NCI-H2196 (cell line): Measurements from ENCODE around the gene ATP5F1A.

ENCODE experiments used
- DNase-seq: peaks from one replicate; lab custom pipeline; 2025; ENCODE audit not compliant: unreplicated experiment; lab: John Stamatoyannopoulos, UW

ATP5F1A gene

DNA sequence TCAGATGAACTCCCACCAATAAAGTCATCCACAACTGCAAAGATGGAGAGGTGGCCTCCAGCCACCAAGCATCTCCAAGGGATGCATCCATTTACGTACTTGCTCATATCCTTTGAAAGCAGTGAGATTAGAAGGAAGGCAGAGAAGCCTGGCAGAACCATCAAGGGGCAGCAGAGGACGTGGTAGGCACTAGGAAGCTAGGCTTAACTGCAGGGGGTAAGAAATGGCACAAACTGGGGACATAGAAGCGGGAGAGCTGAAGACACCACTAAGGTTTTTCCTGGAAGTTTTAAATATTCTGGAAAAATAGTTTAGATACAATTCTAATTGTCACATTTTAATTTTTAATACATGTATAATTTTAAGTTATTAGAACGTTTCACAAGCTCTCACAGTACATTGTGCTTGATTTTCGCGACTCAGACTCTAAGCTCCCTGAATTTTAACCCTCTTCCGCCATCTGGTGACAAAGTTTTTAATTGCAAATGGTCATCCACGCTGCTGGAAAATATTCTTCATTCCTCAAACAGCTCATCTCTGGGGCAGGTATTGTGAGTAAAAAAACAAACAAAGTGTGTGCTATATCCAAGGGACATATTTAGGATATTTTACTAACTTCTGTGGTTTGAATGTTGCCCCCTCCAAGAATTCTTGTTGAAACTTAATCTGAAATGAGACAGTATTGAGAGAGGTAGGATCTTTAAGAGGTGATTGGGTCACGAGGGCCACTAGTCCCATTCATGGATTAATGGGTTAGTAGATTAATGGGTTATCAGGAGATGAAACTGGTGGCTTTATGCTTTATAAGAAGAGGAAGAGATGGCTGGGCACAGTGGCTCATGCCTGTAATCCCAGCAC is 24.4 kb downstream of the ATP5F1A start:
- DNase-seq: peak; percentile 81

- no peak for DNase-seq
These were observed 25.1 kb downstream of the ATP5F1A start for GRCh38 chr18:46072959-46073358.

GRCh38 chr18:46072376-46072867 is 25.7 kb downstream of the ATP5F1A start:
- no peak for DNase-seq

- DNase-seq: no peak
These were observed 26.3 kb downstream of the ATP5F1A start, which contains the start of gene PSTPIP2 for GRCh38 chr18:46071653-46072375. Gene PSTPIP2 (minus strand): TSS chr18:46072260. CDS start chr18:46072188, 72 bp downstream.

DNA sequence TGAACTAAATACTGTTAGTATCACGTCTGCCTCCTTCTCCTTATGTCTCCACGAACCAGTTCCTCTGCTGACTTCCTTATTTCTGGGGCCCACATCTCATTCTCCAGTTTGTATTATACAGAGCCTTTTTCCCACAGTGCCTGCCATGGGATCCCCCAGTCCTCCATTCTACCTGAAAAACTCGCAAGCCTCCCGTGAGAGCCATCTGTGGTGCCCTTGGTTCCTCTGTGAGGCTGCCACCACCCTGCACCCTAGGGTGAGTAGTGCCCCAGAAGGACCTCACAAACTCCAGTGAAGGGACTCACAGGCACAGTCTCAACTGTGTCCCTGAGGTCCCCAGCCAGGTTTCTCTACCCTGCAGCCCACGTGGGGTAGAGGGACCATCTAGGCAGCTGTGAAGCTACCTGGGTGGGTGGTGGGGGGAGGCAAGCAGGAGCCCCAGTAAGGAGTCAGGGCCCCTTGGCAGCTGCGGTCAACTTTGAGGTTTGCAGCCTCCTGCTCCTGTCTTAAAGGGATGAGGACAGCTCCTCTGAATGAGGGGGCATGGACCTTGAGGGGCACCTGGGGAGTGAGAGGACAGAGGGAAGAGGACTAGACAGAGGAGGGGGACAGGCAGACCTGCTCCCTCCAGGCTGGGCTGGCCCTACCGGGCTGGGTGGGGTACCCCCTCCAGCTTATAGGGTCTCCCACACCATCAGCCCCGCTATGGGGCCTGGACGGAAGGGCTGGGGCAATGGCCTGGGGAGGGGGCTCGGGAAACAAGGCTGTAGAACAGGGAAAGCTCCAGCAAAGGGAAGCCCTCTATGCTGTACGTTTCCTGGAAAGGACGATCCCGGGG is 27.1 kb downstream of the ATP5F1A start:
- no peak for DNase-seq

- DNase-seq: no peak
These were observed 27.9 kb downstream of the ATP5F1A start for GRCh38 chr18:46070232-46070631.

- no peak for DNase-seq
These were observed 28.6 kb downstream of the ATP5F1A start for GRCh38 chr18:46069524-46069923.

DNA sequence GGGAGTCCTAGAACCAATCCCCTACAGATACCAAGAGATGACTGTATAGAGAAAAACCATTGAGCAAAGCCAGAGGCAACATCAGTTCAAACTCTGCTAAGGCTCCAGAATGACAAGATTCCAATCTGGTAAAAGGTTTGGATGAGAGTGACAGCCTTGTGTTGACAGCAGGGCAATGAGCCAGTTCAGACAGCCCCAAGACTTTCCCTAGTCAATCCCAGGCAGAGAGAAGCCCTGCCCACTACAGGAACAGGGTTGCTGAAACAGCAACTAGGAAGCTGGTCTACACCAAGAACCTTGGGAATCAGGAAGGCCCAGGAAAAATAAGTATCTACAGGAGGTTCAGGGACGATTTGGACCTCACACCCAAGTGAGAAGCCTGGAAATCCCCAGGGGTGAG is 29.3 kb downstream of the ATP5F1A start:
- no peak for DNase-seq

- peak; percentile 11 for DNase-seq
These were observed 30.6 kb downstream of the ATP5F1A start for GRCh38 chr18:46067438-46068007.

DNA sequence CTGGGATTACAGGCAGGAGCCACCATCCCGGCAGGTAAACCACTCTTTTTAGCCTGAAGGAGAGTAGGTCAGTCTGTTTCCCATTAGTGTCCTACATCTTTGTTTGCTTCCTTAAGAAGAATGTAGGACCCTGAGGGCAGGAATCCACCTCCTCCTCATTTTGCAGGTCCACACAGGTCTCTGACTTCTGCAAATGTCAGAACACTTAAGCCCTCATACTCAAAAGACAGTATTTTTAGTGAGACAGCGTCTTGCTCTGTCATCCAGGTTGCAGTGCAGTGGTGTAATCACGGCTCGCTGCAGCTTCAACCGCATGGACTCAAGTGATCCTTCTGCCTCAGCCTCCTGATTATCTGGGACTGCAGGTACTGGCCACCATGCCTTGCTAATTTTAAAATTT is 35.3 kb downstream of the ATP5F1A start:
- no peak for DNase-seq

GRCh38 chr18:46061796-46062195 is 36.3 kb downstream of the ATP5F1A start:
- no peak for DNase-seq

GRCh38 chr18:46061387-46061786 is 36.7 kb downstream of the ATP5F1A start:
- DNase-seq: no peak

GRCh38 chr18:46060359-46060841 is 37.7 kb downstream of the ATP5F1A start:
- no peak for DNase-seq

DNA sequence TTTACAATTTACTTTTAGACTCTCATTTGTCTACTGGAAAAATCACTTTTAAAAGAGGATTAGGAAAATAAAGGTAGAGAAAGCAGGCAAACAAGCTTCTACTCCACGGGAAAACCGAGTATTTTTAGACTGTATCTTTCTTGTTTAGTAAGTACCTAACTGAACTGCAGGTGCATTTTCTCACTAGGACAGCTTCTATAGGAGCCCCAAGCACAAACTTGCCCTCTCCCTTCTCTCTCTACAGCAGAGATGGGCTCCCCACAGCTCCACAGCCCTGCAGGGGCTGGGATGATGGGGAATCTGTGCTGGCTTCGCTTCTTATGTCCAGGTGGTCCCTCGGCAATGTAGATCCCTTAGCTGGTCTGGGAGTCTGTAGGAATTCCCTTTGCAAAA is 42.3 kb downstream of the ATP5F1A start:
- no peak for DNase-seq

- DNase-seq: no peak
These were observed 42.9 kb downstream of the ATP5F1A start for GRCh38 chr18:46054956-46055837.

DNA sequence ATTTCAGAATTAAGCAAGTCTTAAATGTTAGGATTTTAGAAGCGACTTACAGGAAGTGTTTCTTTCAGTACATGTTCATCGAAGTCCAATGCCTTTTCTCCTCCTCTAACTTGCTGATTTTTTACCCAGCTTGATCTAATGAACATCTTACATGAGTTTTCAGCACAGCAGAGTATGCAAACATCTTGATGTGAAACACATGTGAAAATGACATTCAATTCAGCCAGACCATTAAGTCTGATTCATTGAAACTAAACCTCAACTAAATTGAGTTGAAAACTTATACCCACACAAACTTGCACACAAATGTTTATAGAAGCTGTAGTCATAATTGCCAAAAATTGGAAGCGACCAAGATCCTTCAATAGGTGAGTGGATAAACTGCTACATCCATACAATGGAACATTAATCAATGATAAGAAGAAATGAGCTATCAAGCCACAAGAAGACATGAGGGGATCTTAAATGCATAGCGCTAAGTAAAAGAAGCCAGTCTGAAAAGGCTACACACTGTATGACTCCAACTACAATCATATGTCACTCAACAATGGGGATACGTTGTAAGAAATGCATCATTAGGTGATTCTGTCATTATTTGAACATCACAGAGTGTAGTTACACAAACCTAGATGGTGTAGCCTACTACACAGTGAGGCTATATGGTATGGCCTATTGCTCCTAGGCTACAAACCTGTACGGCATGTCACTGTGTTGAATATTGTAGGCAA is 44.6 kb downstream of the ATP5F1A start:
- no peak for DNase-seq

- no peak for DNase-seq
These were observed 46.2 kb downstream of the ATP5F1A start for GRCh38 chr18:46051731-46052461.

GRCh38 chr18:46050268-46050667 is 47.8 kb downstream of the ATP5F1A start:
- no peak for DNase-seq
